Stimulated activated CD4-positive, alpha-beta T cell treated with anti-CD3 and anti-CD28 coated beads, Interleukin-1b, Interleukin-23, amount 100 ng/mL, for 1 hour (primary cell): Measurements from ENCODE around the gene TRMT112.

Experiments
- DNase-seq, 2 donors: peaks; one replicate each; pipeline ENCODE4 v3.0.0-alpha.2; 2020; ENCODE audit warnings: low read depth in 2 of 2

Gene TRMT112

DNA sequence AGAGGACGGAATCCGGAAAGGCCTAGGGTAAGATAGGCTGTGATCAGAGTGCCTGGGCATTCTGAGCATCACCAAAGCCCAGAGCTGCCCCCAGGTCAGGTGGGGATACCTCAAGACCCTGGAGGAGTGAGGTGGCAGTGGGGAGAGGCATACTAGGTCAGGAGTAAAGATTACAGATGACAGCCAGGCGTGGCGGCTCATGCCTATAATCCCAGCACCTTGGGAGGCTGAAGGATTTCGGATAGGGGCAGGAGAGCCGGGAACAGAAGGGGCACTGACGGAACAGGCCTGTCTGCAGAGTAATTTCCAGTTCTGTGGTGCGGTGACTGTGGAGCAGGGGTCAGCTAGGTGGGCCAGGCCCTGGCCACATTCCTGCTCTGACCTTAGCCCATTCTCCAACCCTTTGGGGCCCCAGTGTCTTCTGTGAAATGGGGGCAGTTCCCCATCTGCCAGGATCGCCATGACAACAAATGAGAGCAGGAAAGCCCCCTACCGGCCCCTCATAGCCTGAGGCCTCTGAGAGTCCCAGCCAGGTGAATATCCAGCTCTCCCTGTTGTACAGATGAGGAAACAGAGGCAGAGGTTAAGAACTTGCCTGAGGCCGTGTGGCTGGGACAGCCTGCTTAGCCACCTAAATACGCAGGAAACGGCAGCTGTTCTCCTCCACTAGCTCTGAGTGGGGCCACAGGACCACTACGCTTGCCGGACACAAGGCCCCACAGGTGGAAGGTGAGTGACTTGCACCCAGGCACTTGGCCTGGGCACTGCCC is 42.1 kb downstream of the TRMT112 start:
- DNase-seq: no peak

GRCh38 chr11:64269540-64270220 is 47.7 kb downstream of the TRMT112 start:
- peak; percentile 91 to 97 for DNase-seq

DNA sequence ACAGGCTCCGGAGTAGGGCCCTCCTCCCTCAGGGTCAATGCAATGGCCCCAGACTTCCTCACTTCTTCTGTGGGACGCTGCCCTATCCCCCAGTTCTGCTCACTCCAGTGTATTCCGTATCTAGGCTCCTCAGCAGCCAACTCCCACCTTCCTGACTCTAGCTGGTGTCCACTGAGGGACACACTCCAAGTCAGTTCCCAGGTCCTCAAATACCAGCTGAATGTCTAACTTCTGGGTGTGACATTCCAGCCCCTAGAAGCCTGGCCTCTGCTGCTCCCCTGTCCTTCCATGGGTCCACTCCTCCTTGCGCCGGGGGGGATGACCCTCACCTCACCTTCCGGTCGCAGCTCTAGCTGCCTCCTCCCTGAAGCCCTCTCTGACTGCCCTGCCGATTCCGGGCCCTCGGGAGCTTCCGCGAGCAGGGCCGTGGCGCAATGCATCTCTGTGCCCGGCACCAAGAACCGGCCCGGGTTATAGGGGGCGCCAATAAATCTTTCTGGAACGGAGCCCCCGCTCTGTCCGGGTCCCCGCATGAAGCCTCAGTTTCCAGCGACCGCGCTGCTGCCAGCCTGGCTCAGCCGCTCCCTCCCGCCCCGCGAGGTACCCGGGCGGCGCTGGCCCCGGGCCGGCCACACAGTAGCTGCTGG is 48.3 kb downstream of the TRMT112 start:
- DNase-seq: peak in 1 of 2 donors; percentile 22

DNA sequence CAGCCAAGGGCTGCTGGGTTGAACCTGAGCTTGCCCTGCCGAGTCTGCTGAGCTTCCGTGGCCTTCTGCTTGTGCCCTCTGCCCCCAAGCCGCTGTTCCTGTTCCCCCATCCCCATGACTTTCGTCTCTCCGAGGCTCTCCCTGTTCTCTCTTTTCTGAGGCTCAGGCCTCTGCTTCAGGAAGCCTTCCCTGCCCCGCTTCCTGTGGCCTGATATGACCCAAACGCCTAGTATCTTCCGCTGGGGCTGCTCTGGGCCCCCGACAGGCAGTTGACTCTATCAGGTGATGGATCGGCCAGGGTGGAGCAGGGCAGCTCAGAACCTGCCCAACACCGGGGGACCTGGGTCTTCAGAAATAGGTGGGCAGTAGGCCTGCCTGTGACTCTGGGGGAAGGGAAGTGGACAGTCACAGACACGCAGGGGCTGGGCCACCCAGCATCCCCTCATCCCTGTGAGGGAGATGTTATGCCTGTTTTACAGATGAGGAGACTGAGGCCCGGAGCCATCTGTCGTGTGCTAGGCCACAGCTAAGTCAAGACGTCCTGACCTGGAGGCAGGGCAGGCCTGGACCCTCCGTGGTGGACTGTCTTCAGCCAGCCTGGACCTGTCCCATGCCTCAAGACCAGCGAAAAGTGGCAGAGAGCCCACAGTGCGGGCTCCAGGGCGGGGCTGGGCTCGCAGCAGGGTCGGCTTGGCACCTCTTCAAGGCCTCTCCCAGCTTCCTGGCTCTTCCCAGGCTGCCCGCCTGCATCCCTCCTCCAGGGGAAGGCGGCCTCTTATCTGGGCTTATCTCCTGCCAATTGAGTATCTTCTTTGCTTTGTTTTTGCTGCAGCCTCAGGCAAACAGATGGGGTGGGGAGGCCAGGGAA is 49.1 kb downstream of the TRMT112 start:
- no peak for DNase-seq

GRCh38 chr11:64267207-64267945 is 50.0 kb downstream of the TRMT112 start:
- no peak for DNase-seq
